SIG-M5 treated with dmso at 0.1 percent for 504 hours (cell line): ENCODE results near the gene NPAS3.
A peak's percentile ranks its signal among the peaks of the same experiment; 100 is the strongest.

Source experiments
- DNase-seq: peaks from one replicate; lab custom pipeline; 2025; ENCODE audit not compliant: unreplicated experiment; lab: John Stamatoyannopoulos, UW

The NPAS3 gene

GRCh38 chr14:33661101-33661500 is 722.4 kb downstream of the NPAS3 start:
- no peak for DNase-seq

- no peak for DNase-seq
Observed at GRCh38 chr14:33668066-33668465, 729.4 kb downstream of the NPAS3 start.

GRCh38 chr14:33669111-33669510 is 730.4 kb downstream of the NPAS3 start:
- DNase-seq: no peak

- no peak for DNase-seq
Observed at GRCh38 chr14:33670235-33670634, 731.6 kb downstream of the NPAS3 start.

- no peak for DNase-seq
Observed at GRCh38 chr14:33671556-33671955, 732.9 kb downstream of the NPAS3 start.

- no peak for DNase-seq
Observed at GRCh38 chr14:33674927-33675326, 736.2 kb downstream of the NPAS3 start.

- DNase-seq: no peak
Observed at GRCh38 chr14:33675415-33676130, 736.9 kb downstream of the NPAS3 start.

GRCh38 chr14:33676135-33676566 is 737.5 kb downstream of the NPAS3 start:
- DNase-seq: peak; percentile 27

- DNase-seq: no peak
Observed at GRCh38 chr14:33676891-33677290, 738.2 kb downstream of the NPAS3 start.

GRCh38 chr14:33678005-33678404 is 739.3 kb downstream of the NPAS3 start:
- no peak for DNase-seq

GRCh38 chr14:33679025-33679424 is 740.3 kb downstream of the NPAS3 start:
- DNase-seq: no peak

- no peak for DNase-seq
Observed at GRCh38 chr14:33679461-33680225, 741.0 kb downstream of the NPAS3 start.

GRCh38 chr14:33680873-33681272 is 742.2 kb downstream of the NPAS3 start:
- no peak for DNase-seq

- DNase-seq: no peak
Observed at GRCh38 chr14:33682760-33683159, 744.1 kb downstream of the NPAS3 start.

- no peak for DNase-seq
Observed at GRCh38 chr14:33685026-33685425, 746.3 kb downstream of the NPAS3 start.

GRCh38 chr14:33685698-33686097 is 747.0 kb downstream of the NPAS3 start:
- no peak for DNase-seq

GRCh38 chr14:33686218-33686617 is 747.5 kb downstream of the NPAS3 start:
- no peak for DNase-seq

- DNase-seq: no peak
Observed at GRCh38 chr14:33686856-33687255, 748.2 kb downstream of the NPAS3 start.

- no peak for DNase-seq
Observed at GRCh38 chr14:33689680-33690079, 751.0 kb downstream of the NPAS3 start.

- DNase-seq: no peak
Observed at GRCh38 chr14:33691907-33692306, 753.2 kb downstream of the NPAS3 start.

- no peak for DNase-seq
Observed at GRCh38 chr14:33692762-33693161, 754.1 kb downstream of the NPAS3 start.

GRCh38 chr14:33693237-33693636 is 754.6 kb downstream of the NPAS3 start:
- no peak for DNase-seq
